NCI-H82 treated with DMSO at 0.1 percent for 48 hours (cell line): ENCODE results near the gene CEL.

Experiments used
- DNase-seq: peaks from one replicate; lab custom pipeline; 2025; ENCODE audit not compliant: unreplicated experiment; lab: John Stamatoyannopoulos, UW

Gene CEL

DNA sequence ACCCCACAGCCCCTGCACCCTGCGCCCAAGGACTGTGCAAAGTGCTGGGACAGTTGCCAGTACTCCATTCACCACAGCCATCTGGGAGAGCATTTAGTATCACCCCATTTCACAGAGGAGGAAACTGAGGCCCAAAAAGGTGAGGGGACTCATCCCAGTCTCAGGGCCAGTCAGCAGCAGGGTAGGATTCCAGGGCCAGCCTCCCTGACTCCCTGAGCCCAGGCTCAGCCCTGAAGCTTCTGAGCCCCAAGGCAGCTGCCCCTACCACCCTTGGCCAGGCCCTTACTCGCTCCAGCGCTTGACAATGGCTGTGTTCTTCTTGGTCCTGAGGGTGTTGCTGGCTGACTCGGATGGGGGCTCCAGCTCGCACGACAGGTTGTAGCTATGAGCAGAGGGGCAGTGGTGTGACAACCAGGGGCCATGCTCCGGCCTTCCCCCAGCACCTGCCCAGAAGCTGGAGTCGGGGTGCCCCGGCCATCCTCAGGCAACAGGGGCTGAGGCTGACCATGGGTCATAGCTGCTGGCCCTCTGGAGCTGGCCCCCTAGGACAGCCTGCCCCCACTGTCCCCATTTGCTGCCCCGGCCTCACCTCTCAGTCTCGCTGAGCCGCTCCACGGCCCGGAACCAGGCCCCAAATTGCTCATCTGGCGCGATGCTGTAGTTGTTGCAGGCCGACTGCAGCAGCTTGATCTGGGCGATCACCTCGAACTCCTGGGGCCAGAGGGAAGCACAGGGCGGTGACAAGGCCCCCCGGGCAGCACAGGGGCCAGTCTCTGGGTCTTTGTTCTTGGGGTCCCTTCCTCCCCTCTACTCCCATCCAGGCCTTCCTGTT lies 40.6 kb downstream of the CEL start:
- DNase-seq, result no peak

- no peak for DNase-seq
These were observed 41.6 kb downstream of the CEL start for GRCh38 chr9:133103183-133103986.

DNA sequence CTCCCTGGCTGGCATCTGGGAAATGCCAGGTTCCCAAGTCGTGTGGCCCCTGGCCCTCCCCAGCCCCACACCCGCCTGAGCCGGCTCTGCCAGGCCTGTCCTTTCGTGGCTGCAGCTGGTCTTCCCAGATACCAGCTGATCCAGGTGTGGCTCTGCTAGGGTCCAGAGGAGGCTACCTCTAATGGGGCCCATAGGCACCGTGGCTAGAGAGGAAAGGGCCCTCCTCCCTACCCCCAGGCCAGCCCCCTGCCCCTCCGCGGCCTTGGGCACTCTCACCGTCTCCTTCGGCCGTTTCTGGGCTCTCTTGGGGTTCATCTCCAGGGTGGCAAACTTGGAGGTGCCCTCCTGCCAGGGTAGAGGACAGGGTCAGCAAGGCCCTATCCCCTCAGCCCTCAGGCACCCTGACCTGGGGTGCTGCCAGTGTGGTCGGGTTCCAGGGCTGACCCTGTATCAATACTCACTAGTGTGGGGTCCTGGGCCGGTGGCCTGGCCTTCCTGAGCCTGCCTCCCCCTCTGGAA lies 42.3 kb downstream of the CEL start:
- DNase-seq, result no peak

GRCh38 chr9:133104718-133105460 lies 43.1 kb downstream of the CEL start:
- DNase-seq, result no peak

DNA sequence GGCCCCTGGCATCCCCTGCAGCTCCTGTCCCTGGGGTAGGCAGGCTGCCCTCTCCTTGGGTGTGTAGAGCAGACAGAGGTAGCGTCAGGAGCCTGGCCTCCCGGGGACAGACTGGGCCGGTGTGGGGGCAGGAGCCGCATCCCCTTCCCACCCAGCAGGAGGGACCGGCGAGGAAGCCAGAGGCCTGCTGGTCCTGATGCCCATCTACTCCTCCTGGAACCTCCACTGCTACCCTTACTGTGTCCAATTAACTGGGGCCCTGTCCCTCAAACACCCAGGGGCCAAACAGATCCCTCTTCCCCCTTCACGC lies 43.6 kb downstream of the CEL start:
- no peak for DNase-seq

- no peak for DNase-seq
These were observed 44.9 kb downstream of the CEL start for GRCh38 chr9:133106511-133107244.

GRCh38 chr9:133107245-133107722 lies 45.5 kb downstream of the CEL start:
- DNase-seq, result no peak

- DNase-seq, result no peak
These were observed 46.4 kb downstream of the CEL start for GRCh38 chr9:133107961-133108793.

GRCh38 chr9:133108794-133109641 lies 47.2 kb downstream of the CEL start:
- DNase-seq, result no peak

GRCh38 chr9:133109931-133110650 lies 48.3 kb downstream of the CEL start:
- no peak for DNase-seq

DNA sequence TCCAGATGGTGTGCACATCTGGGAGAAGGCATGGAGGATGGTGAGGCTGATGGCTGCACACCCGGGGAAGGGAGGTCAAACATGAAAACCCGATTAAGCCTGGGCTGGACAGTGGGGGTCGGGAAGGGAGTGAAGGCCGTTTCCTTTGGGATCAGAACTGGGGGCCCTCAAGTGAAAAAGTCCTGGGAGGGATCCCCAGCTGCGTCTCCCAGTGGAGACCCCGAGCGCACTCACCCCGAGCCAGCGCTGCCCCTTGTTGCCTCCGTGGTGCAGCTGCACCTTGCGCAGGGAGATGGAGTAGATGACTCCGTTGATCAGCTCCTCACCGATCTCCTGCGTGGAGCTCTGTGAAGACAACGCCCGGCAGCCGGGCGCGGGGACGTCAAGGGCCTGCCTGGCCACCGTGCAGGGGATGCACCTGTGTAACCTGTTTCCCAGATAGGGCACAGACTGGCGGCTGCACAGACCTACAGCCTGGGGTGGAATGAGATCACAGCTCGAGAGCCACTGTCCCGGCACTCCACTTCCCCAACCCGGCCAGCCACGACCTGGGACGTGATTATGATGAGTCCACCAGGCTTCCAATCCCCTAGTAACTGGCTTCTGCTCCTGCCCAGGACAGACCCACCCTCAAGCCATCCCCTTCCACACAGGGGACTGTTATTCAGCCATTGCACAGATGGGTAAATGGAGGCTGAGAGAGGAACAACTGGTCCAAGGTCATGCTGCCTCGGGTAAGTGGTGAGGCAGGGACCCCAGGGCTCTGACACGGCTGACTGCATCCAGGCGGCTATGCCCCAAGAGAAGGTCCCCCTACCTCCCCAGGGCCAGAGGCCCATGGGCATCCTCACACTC lies 50.3 kb downstream of the CEL start:
- no peak for DNase-seq

GRCh38 chr9:133112663-133113026 lies 50.9 kb downstream of the CEL start:
- no peak for DNase-seq

- no peak for DNase-seq
These were observed 51.6 kb downstream of the CEL start for GRCh38 chr9:133113163-133113948.

DNA sequence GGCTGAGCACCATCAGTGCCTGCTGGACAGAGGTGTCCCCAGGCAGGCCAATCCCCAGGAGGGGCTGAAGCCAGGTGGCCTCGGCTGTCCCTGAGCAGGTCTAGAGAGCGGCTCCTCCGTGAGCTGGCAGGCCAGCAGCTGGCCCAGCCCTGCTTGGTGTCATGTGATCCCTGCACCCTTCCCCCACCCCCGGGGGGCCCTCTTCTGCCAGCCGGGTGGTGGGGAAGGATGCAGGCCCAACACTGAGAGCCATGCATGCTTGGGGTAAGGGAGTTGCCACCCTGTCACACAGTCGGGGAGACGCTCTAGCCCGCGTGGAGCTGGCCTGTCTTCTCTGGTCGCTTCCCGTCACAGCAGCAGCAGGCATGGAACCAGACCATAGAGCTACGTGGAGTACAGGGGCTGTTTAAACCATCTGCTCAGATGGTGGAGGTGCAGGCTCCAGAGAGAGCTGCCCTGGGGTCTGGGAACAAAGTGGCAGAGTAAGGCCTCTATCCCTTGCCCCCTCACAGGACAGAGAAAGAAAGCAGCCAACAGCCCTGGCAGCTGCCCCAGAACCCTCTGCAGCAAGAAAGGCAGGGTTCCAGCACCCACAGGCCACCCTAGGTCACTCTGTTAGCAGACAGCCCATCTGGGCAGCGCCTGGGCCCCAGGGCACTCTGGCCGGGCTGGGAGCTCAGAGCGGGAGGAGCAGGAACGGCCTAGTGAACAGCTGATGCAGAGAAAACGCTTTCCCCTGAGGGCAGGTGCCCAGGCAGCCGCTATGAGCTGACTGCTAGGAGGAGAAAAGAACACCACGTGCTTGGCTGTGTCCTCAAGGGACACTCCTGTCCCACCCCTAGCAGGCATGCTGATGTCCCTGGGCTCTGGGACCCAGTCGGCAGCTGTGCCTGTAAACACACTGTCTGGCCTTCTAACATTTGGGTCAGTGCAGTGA lies 52.4 kb downstream of the CEL start:
- DNase-seq, result no peak

DNA sequence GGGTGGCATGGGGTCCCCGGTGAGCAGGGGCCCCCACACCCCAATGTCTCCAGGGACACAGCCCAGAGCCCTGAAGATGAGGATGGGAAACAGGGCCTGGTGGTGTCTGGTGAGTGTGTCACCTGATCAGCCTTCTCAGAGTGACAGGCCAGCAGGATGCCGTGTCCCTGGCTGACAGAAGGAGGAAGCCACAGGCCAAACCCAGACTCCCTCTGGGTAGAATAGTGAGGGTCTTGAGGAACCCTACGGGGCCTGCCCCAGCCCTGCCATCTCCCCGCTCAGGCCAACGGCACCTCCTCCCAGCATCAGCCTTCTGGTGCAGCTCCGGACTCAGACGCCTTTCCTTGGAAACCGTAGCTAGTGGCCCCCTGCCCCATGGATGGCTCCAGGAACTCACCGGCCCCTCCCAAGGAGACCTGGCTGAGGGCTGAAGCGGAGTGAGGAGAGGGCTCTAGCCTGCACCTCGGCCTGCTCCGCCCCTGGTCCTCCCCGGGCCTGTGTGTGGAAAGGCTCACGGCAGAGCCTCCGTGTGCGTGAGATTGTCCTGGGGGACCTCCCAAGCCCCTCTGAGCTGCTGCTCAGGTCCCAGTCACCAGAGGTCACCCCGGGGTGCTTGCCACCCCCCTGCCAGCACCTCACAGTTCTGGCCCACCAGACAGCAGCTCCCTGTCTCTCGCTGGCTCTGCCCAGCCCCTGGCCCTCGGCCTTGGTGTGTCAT lies 53.3 kb downstream of the CEL start:
- DNase-seq, result no peak
